SU-DHL-6 (cell line): ENCODE data around the gene EID2B.

Source experiments
- H2AFZ ChIP-seq: fragments of 200-600 bp; sonication (generic); 2 replicates; pipeline ENCODE4 v1.6.1; 2014; ENCODE audit warnings: low read depth, mild to moderate bottlenecking, moderate library complexity, mixed read lengths, antibody characterized with exemption, low read length; ENCODE audit not compliant: severe bottlenecking
- H3F3A ChIP-seq: fragments of 200-600 bp; shearing (Covaris generic); 2 replicates; pipeline ENCODE4 v1.6.0; 2016; ENCODE audit warnings: antibody characterized with exemption, mild to moderate bottlenecking; ENCODE audit not compliant: insufficient read depth
- H3K27ac ChIP-seq: fragments of 200-600 bp; sonication (generic); 2 replicates; pipeline ENCODE4 v1.5.1; 2016; ENCODE audit warnings: low read depth, mild to moderate bottlenecking, low read length, moderate library complexity, mixed read lengths
- H3K27me3 ChIP-seq: fragments of 200-600 bp; sonication (generic), shearing (Covaris generic); 2 replicates; pipeline ENCODE4 v1.6.0; 2014; ENCODE audit warnings: mild to moderate bottlenecking, low read length
- H3K36me3 ChIP-seq: fragments of 200-600 bp; sonication (generic); 2 replicates; pipeline ENCODE4 v1.6.1; 2014; ENCODE audit warnings: mild to moderate bottlenecking, low read length, mixed read lengths
- H3K4me2 ChIP-seq: fragments of 300-600, 200-600 bp; shearing (Covaris generic), sonication (generic); 2 replicates; pipeline ENCODE4 v1.6.0; 2014; ENCODE audit warnings: low read length, low read depth, mild to moderate bottlenecking; ENCODE audit not compliant: poor library complexity, severe bottlenecking
- H3K4me3 ChIP-seq: fragments of 200-600 bp; sonication (generic); 2 replicates; pipeline ENCODE4 v1.5.1; 2014; ENCODE audit warnings: antibody characterized with exemption, low read length, mild to moderate bottlenecking, mixed read lengths; ENCODE audit not compliant: insufficient read depth, poor library complexity, severe bottlenecking
- H3K79me2 ChIP-seq: fragments of 200-600 bp; sonication (generic); 2 replicates; pipeline ENCODE4 v1.6.1; 2014; ENCODE audit warnings: mild to moderate bottlenecking, low read length, moderate library complexity; ENCODE audit not compliant: insufficient read depth
- H3K9ac ChIP-seq: fragments of 200-600 bp; sonication (generic); 2 replicates; pipeline ENCODE4 v1.7.0; 2014; ENCODE audit warnings: mild to moderate bottlenecking, low read length
- H3K9me2 ChIP-seq: fragments of 200-600 bp; sonication (generic); replicated peaks from 2 replicates; pipeline ENCODE4 v1.6.1; 2014; ENCODE audit warnings: low read length; ENCODE audit not compliant: insufficient read depth
- H3K9me3 ChIP-seq: fragments of 200-600 bp; sonication (generic); 2 replicates; pipeline ENCODE4 v1.6.1; 2014; ENCODE audit warnings: low read length, mixed read lengths; ENCODE audit not compliant: insufficient read depth
- H4K20me1 ChIP-seq: fragments of 200-600 bp; sonication (generic); 2 replicates; pipeline ENCODE4 v1.6.1; 2014; ENCODE audit warnings: low read depth, mild to moderate bottlenecking, antibody characterized with exemption, low read length, moderate library complexity, mixed read lengths
- EZH2phosphoT487 ChIP-seq: fragments of 200-600 bp; sonication (generic), shearing (Covaris generic); conservative IDR thresholded peaks from 2 replicates; pipeline ENCODE4 v1.6.1; 2018; ENCODE audit warnings: mild to moderate bottlenecking, antibody characterized with exemption, low read length, moderate library complexity, mixed read lengths
- TF ChIP-seq, protein P1 (sequence below): fragments of 200-600 bp; sonication (generic); IDR thresholded peaks from one replicate; pipeline ENCODE4 v1.5.1; 2017; ENCODE audit warnings: antibody characterized with exemption, mild to moderate bottlenecking, low read length, moderate library complexity; ENCODE audit not compliant: insufficient read depth, poor library complexity, severe bottlenecking

EID2B gene

DNA sequence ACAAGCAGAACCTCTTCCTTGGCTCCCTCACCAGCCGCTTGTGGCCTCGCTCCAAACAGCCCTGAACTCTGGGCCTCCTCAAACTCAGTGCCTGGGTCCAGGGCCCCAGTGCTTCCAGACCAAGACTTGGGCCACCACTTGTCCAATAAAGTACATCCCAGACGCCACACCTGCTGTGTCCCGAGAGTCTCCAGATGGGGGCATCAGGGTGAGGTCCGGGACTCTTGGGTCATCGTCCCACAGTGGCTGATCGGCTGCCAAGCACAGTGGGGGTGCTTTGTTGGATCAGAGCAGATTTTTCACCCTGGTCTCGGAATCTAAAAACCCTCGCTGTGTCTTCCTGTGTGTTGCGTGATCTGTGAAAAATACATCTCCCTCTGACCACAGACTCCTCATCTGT, 42.9 kb downstream of the EID2B start:
- Histone ChIP-seq H3K27ac (no peak overlapping the region), H3K4me2 (no peak overlapping the region), H3K9me2 (no peaks in the 10 kb centered on the region), H3K4me3 (no peak overlapping the region), H3K79me2 (no peaks in the 10 kb centered on the region), H3F3A (0 out of 2 replicates have a peak, but pooled peaks cover 3% of the 10 kb centered on the region), H4K20me1 (no peaks in the 10 kb centered on the region), H3K36me3 (no peaks in the 10 kb centered on the region), H3K9ac (no peak overlapping the region), H3K27me3 (no peaks in the 10 kb centered on the region), H2AFZ (no peak overlapping the region), H3K9me3 (no peaks in the 10 kb centered on the region)
- no peak for TF ChIP-seq EZH2phosphoT487
- TF ChIP-seq, protein P1, sequence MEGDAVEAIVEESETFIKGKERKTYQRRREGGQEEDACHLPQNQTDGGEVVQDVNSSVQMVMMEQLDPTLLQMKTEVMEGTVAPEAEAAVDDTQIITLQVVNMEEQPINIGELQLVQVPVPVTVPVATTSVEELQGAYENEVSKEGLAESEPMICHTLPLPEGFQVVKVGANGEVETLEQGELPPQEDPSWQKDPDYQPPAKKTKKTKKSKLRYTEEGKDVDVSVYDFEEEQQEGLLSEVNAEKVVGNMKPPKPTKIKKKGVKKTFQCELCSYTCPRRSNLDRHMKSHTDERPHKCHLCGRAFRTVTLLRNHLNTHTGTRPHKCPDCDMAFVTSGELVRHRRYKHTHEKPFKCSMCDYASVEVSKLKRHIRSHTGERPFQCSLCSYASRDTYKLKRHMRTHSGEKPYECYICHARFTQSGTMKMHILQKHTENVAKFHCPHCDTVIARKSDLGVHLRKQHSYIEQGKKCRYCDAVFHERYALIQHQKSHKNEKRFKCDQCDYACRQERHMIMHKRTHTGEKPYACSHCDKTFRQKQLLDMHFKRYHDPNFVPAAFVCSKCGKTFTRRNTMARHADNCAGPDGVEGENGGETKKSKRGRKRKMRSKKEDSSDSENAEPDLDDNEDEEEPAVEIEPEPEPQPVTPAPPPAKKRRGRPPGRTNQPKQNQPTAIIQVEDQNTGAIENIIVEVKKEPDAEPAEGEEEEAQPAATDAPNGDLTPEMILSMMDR = no peak

DNA sequence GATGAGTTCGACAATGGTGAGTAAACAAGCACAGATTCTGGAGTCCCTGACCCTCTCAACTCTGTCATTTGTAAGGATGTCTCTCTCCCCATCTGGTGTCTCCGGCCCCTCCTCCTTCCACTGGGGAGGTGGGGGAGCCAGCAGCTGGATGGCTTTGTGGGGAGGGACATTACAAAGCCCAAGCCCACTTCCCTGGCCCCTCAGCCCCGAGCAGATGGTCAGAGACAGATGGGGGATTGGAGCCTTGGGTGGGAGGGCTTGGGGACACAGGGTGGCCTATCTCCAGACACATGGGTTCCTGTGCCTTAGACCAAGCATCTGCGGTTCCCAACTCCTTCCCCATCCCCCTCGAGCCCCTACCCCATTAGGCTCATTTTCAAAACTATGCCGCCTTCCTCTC, 49.5 kb downstream of the EID2B start:
- H3K4me2 ChIP-seq = no peak overlapping the region
- no peak overlapping the region for H3K27ac ChIP-seq
- H3K9me2 ChIP-seq = no peaks in the 10 kb centered on the region
- H3K4me3 ChIP-seq = no peak overlapping the region
- no peaks in the 10 kb centered on the region for H3K27me3 ChIP-seq
- TF ChIP-seq EZH2phosphoT487 = no peak
- TF ChIP-seq, protein P1 = no peak
- H3F3A ChIP-seq = peaks cover 11% of the 10 kb centered on the region
- no peaks in the 10 kb centered on the region for H4K20me1 ChIP-seq
- no peak overlapping the region for H2AFZ ChIP-seq
- no peak overlapping the region for H3K9ac ChIP-seq
- no peaks in the 10 kb centered on the region for H3K36me3 ChIP-seq
- H3K9me3 ChIP-seq = no peaks in the 10 kb centered on the region
- peaks cover 22% of the 10 kb centered on the region for H3K79me2 ChIP-seq

DNA sequence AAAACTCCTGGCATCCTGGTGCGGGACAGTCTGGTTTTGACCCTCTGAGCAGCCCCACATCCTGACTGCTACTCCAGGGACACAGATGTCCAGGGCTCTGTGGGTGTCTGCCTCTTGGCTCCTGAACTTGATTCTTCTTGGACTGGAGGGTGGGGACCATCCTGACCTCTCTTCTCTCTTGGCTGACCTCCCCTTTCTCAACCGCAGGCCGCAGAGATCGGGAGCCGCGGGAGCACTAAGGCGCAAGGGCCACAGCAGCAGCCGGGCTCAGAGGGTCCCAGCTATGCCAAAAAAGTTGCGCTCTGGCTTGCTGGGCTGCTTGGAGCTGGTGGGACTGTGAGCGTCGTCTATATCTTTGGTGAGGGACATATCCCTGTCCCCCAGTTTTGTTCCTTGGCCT, 51.0 kb downstream of the EID2B start:
- H3K9me3 ChIP-seq = no peaks in the 10 kb centered on the region
- peak overlapping the region; percentile 77 for H3K4me3 ChIP-seq
- H3K79me2 ChIP-seq = peaks cover 22% of the 10 kb centered on the region
- no peaks in the 10 kb centered on the region for H4K20me1 ChIP-seq
- no peaks in the 10 kb centered on the region for H3K36me3 ChIP-seq
- peak overlapping the region; percentile 76 for H3K4me2 ChIP-seq
- no peaks in the 10 kb centered on the region for H3K27me3 ChIP-seq
- H3K27ac ChIP-seq = no peak overlapping the region
- no peaks in the 10 kb centered on the region for H3K9me2 ChIP-seq
- peak overlapping the region; percentile 91 for H3K9ac ChIP-seq
- TF ChIP-seq, protein P1 = no peak
- no peak for TF ChIP-seq EZH2phosphoT487
- H2AFZ ChIP-seq = no peak overlapping the region
- H3F3A ChIP-seq = peaks cover 11% of the 10 kb centered on the region

DNA sequence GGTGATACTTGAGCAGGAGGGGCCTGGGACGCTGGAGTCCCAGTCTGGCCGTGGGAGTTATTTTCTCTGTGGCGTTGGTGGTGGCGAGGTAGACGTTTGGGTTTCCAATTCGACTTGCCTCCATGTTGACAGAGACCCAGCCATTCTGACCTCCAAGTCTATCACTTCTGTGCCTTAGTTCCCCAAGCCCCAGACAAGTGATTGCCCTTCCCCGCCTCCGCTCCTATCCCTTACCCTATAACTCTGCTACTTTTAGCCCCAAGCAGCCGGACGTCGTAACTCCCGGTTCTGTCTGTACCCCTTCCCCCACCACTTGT, 51.5 kb downstream of the EID2B start:
- Histone ChIP-seq H3K79me2 (peaks cover 22% of the 10 kb centered on the region), H2AFZ (peak overlapping the region; percentile 53), H3K4me3 (peak overlapping the region; percentile 77), H3F3A (peaks cover 11% of the 10 kb centered on the region), H3K36me3 (no peaks in the 10 kb centered on the region; the same call in 1 of the 2 replicates), H3K27ac (peak overlapping the region; percentile 19; the same call in 1 of the 2 replicates), H3K9ac (peak overlapping the region; percentile 91), H4K20me1 (no peaks in the 10 kb centered on the region), H3K4me2 (peak overlapping the region; percentile 76), H3K9me3 (no peaks in the 10 kb centered on the region), H3K27me3 (no peaks in the 10 kb centered on the region), H3K9me2 (no peaks in the 10 kb centered on the region)
- no peak for TF ChIP-seq EZH2phosphoT487
- TF ChIP-seq, protein P1 = no peak
